Measurements from ENCODE around the gene SPATA13.

DNA sequence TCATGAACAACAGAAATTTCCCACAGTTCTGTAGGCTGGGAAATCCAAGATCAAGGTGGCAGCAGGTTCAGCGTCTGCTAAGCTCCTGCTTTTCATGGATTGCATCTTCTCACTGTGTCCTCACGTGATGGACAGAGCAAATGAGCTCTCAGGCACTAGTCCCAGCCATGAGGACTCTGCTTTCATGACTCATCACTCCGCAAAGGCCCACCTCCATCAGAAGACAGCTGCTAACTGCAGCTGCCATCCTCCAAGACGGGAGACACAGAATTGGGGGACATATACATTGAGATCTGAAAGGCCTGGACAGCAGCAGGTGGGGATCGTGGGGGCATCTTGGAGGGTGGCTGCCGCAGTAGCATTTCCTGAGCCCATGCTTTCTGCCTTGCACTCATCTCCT is 44.4 kb upstream of the SPATA13 start:
- TF ChIP-seq POLR2AphosphoS5 (IDR thresholded peaks at IDR 0.05): no peak
- no peak for TF ChIP-seq POLR2A (IDR thresholded peaks at IDR 0.05)
